HEK293 (cell line): Measurements from ENCODE around the gene PLAC8L1.

Experiments
- CTCF ChIA-PET: fragments of 350-600 bp; formaldehyde crosslinking; extraction: SDS; loops from one replicate; lab custom pipeline; 2021; ENCODE audit warnings: antibody characterized with exemption; lab: Yijun Ruan, JAX
- POLR2A ChIA-PET: fragments of 300-600 bp; formaldehyde crosslinking; extraction: SDS; loops from one replicate; lab custom pipeline; 2020; ENCODE audit warnings: antibody characterized with exemption, inconsistent platforms; lab: Yijun Ruan, JAX
- H3K27ac ChIP-seq: fragments of 200-500 bp; sonication (Bioruptor generic); 2 replicates; pipeline ENCODE4 v1.5.1; 2014; ENCODE audit warnings: low read depth, low read length, control low read depth, inconsistent platforms; ENCODE audit errors: extremely low read depth
- H3K36me3 ChIP-seq, 2 experiments: fragments of 200-500 bp in 1 of 2; sonication (Bioruptor generic) in 1 of 2; 1 replicate in 1 of 2; 2 replicates in 1 of 2; pipeline ENCODE4 v1.5.1; 2014 to 2017; ENCODE audit warnings: inconsistent platforms in 2 of 2, low read length in 2 of 2; ENCODE audit not compliant: control insufficient read depth in 2 of 2, insufficient read depth in 1 of 2
- H3K4me1 ChIP-seq: fragments of 200-500 bp; sonication (Bioruptor generic); 2 replicates; pipeline ENCODE4 v1.5.1; 2014; ENCODE audit warnings: mild to moderate bottlenecking, low read length, inconsistent platforms; ENCODE audit not compliant: control insufficient read depth, insufficient read depth
- H3K4me3 ChIP-seq: 2 replicates; pipeline ENCODE4 v1.5.1; 2011; ENCODE audit warnings: low read depth, mild to moderate bottlenecking, control low read depth, low read length, moderate library complexity
- H3K9me3 ChIP-seq: fragments of 200-500 bp; sonication (Bioruptor generic); 2 replicates; pipeline ENCODE4 v1.5.1; 2014; ENCODE audit warnings: low read depth, low read length, inconsistent platforms; ENCODE audit not compliant: control insufficient read depth, insufficient read depth
- ATF2 ChIP-seq: fragments of 450-650 bp; formaldehyde crosslinking; IDR thresholded peaks from 2 replicates; pipeline ENCODE4 v1.5.1; 2016; ENCODE audit warnings: missing biosample characterization, missing genetic modification characterization, low read depth
- BCL11B ChIP-seq: fragments of 450-650 bp; formaldehyde crosslinking; IDR thresholded peaks from 2 replicates; pipeline ENCODE4 v1.5.1; 2016; ENCODE audit warnings: low read depth, missing biosample characterization, missing genetic modification characterization
- HOXA7 ChIP-seq: sonication (generic); formaldehyde crosslinking; IDR thresholded peaks from 2 replicates; pipeline ENCODE4 v1.8.1; 2022; ENCODE audit warnings: missing genetic modification reagents, borderline replicate concordance
- PRDM4 ChIP-seq: fragments of 450-650 bp; formaldehyde crosslinking; IDR thresholded peaks from 2 replicates; pipeline ENCODE4 v1.5.1; 2017; ENCODE audit warnings: missing biosample characterization, missing genetic modification characterization
- PRDM6 ChIP-seq: fragments of 450-650 bp; formaldehyde crosslinking; IDR thresholded peaks from 2 replicates; pipeline ENCODE4 v1.5.1; 2017; ENCODE audit warnings: missing biosample characterization, missing genetic modification characterization
- ZNF157 ChIP-seq: fragments of 450-650 bp; formaldehyde crosslinking; IDR thresholded peaks from 2 replicates; pipeline ENCODE4 v1.5.1; 2016; ENCODE audit warnings: missing biosample characterization, missing genetic modification characterization
- ZNF223 ChIP-seq: fragments of 450-650 bp; formaldehyde crosslinking; IDR thresholded peaks from 2 replicates; pipeline ENCODE4 v1.5.1; 2016; ENCODE audit warnings: missing biosample characterization, missing genetic modification characterization
- ZNF24 ChIP-seq: fragments of 450-650 bp; formaldehyde crosslinking; IDR thresholded peaks from 2 replicates; pipeline ENCODE4 v1.5.1; 2016; ENCODE audit warnings: missing biosample characterization, missing genetic modification characterization
- ZNF26 ChIP-seq: fragments of 450-650 bp; formaldehyde crosslinking; IDR thresholded peaks from 2 replicates; pipeline ENCODE4 v1.5.1; 2016; ENCODE audit warnings: missing biosample characterization, missing genetic modification characterization
- ZNF274 ChIP-seq, 2 experiments: fragments of 200-500 bp in 1 of 2; fragments of 450-650 bp in 1 of 2; sonication (Bioruptor generic) in 1 of 2; formaldehyde crosslinking in 1 of 2; IDR thresholded peaks; 2 replicates each; pipeline versions ENCODE4 v1.5.1 to v1.6.1; 2014 to 2016; ENCODE audit warnings: borderline replicate concordance in 1 of 2, inconsistent platforms in 1 of 2, low read length in 1 of 2, missing biosample characterization in 1 of 2, missing genetic modification characterization in 1 of 2
- ZNF398 ChIP-seq: fragments of 450-650 bp; formaldehyde crosslinking; IDR thresholded peaks from 2 replicates; pipeline ENCODE4 v1.5.1; 2017; ENCODE audit warnings: missing biosample characterization, missing genetic modification characterization
- ZNF558 ChIP-seq: fragments of 450-650 bp; formaldehyde crosslinking; IDR thresholded peaks from 2 replicates; pipeline ENCODE4 v1.5.1; 2016; ENCODE audit warnings: missing biosample characterization, missing genetic modification characterization
- ZNF561 ChIP-seq: fragments of 450-650 bp; IDR thresholded peaks from 2 replicates; pipeline ENCODE4 v1.5.1; 2018; ENCODE audit warnings: missing biosample characterization, missing genetic modification characterization, borderline replicate concordance
- ZNF624 ChIP-seq: fragments of 450-650 bp; formaldehyde crosslinking; IDR thresholded peaks from 2 replicates; pipeline ENCODE4 v1.5.1; 2017; ENCODE audit warnings: missing biosample characterization, missing genetic modification characterization
- ZSCAN18 ChIP-seq: fragments of 450-650 bp; formaldehyde crosslinking; IDR thresholded peaks from 2 replicates; pipeline ENCODE4 v1.5.1; 2016; ENCODE audit warnings: missing biosample characterization, missing genetic modification characterization
- TF ChIP-seq, protein P1 (sequence below): fragments of 450-650 bp; formaldehyde crosslinking; IDR thresholded peaks from 2 replicates; pipeline ENCODE4 v1.5.1; 2016; ENCODE audit warnings: missing biosample characterization, missing genetic modification characterization, low read depth
- TF ChIP-seq, protein P2 (sequence below): fragments of 450-650 bp; formaldehyde crosslinking; IDR thresholded peaks from 2 replicates; pipeline ENCODE4 v1.5.1; 2017; ENCODE audit warnings: missing biosample characterization, missing genetic modification characterization

The PLAC8L1 gene

DNA sequence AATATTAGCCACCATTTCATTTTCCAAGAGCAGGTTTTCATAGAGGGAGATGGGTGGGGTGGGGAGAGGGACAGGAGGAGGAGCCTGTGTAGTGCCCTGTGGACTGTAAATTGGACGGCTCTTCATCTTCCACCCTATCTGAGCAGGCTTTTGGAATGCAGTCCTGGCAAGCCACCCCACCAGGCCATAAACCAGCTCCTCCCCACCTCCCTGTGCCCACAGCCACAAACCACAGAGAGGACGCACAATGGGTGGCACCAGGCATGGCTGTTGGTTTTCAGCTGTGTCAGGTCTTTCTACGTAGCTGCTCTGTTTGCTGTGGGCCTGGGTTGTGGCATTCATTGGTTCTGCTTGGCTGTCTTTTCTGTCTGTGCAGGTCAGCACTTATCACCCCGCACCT lies 58.0 kb downstream of the PLAC8L1 start:
- no peak overlapping the region for H3K4me3 ChIP-seq
- ChIA-PET POLR2A (interaction anchor here (1.0 kb wide), 1 partner anchor 65 kb away, joined by 3 read pairs; no protein-coding TSS in a partner anchor), CTCF (interaction anchor here (0.5 to 5.7 kb wide), 12 partner anchors 53 to 387 kb away, joined by 3 to 45 read pairs (median 3); no protein-coding TSS in a partner anchor)
- H3K36me3 ChIP-seq, result no peaks in the 10 kb centered on the region
- no peak overlapping the region for H3K27ac ChIP-seq
- H3K4me1 ChIP-seq, result peaks cover 2% of the 10 kb centered on the region; the same call in 1 of the 2 replicates
- H3K9me3 ChIP-seq, result no peaks in the 10 kb centered on the region
- TF ChIP-seq ZSCAN18 (tag by site-specific recombination), result no peak
- no peak for TF ChIP-seq ZNF24 (tag by site-specific recombination)
- TF ChIP-seq ZNF624 (tag by site-specific recombination), result no peak
- TF ChIP-seq ZNF157 (tag by site-specific recombination), result no peak
- no peak for TF ChIP-seq ZNF398 (tag by site-specific recombination)
- TF ChIP-seq BCL11B, result no peak

DNA sequence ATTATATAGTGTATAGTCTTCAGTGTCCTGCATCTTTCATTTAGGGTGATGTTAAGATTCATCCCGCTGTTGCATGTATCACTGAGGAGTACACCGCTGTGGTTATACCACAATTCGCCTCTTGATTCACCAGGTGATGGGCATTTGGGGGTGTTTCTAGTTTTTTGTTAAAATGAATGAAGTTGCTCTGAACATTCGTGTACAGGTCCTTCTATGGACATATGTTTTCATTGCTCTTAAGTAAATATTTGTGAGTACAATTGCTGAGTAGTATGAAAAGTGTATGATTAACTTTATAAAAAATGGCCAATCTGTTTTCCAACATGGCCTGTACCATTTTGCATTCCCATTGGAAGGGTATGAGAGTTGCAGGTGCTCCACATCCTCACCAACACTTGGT lies 61.7 kb downstream of the PLAC8L1 start:
- Histone ChIP-seq H3K4me3 (no peak overlapping the region), H3K27ac (no peak overlapping the region), H3K36me3 (no peaks in the 10 kb centered on the region), H3K9me3 (no peaks in the 10 kb centered on the region), H3K4me1 (no peaks in the 10 kb centered on the region)
- POLR2A ChIA-PET, result no interaction called here
- CTCF ChIA-PET, result interaction anchor here (0.7 to 1.1 kb wide), 2 partner anchors 18 to 217 kb away, joined by 3 to 5 read pairs; no protein-coding TSS in a partner anchor
- TF ChIP-seq ZNF223, result no peak
- TF ChIP-seq, protein P1, sequence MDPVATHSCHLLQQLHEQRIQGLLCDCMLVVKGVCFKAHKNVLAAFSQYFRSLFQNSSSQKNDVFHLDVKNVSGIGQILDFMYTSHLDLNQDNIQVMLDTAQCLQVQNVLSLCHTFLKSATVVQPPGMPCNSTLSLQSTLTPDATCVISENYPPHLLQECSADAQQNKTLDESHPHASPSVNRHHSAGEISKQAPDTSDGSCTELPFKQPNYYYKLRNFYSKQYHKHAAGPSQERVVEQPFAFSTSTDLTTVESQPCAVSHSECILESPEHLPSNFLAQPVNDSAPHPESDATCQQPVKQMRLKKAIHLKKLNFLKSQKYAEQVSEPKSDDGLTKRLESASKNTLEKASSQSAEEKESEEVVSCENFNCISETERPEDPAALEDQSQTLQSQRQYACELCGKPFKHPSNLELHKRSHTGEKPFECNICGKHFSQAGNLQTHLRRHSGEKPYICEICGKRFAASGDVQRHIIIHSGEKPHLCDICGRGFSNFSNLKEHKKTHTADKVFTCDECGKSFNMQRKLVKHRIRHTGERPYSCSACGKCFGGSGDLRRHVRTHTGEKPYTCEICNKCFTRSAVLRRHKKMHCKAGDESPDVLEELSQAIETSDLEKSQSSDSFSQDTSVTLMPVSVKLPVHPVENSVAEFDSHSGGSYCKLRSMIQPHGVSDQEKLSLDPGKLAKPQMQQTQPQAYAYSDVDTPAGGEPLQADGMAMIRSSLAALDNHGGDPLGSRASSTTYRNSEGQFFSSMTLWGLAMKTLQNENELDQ (tag by site-specific recombination), result no peak
- no peak for TF ChIP-seq ZNF561 (tag by site-specific recombination)
- TF ChIP-seq ATF2 (tag by site-specific recombination), result no peak
- no peak for TF ChIP-seq ZNF274 (IDR thresholded peaks at IDR 0.05; ENCODE audit: low read length)
- no peak for TF ChIP-seq ZNF274 (tag by site-specific recombination; IDR thresholded peaks at IDR 0.05; ENCODE audit: borderline replicate concordance)
- TF ChIP-seq, protein P2, sequence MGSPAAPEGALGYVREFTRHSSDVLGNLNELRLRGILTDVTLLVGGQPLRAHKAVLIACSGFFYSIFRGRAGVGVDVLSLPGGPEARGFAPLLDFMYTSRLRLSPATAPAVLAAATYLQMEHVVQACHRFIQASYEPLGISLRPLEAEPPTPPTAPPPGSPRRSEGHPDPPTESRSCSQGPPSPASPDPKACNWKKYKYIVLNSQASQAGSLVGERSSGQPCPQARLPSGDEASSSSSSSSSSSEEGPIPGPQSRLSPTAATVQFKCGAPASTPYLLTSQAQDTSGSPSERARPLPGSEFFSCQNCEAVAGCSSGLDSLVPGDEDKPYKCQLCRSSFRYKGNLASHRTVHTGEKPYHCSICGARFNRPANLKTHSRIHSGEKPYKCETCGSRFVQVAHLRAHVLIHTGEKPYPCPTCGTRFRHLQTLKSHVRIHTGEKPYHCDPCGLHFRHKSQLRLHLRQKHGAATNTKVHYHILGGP (tag by site-specific recombination), result no peak
- no peak for TF ChIP-seq PRDM6 (tag by site-specific recombination)
- TF ChIP-seq PRDM4, result no peak
- TF ChIP-seq ZNF558, result no peak
- no peak for TF ChIP-seq HOXA7 (CRISPR knock-in tag)
- no peak for TF ChIP-seq ZNF26 (tag by site-specific recombination)
